Endothelial cell of hepatic sinusoid (primary cell): Measurements from ENCODE around the gene PSG3.
"Not testable (repeated sequence)": the region's sequence is repeated elsewhere in the genome, so short reads cannot be mapped to it uniquely, and the experiment has no call there.

Experiments used
- in situ Hi-C: cut with HindIII; loops from 2 replicates; pipeline ENCODE4 v1.10.0; 2017; ENCODE audit warnings: low sequenced_read_pairs

Gene PSG3

DNA sequence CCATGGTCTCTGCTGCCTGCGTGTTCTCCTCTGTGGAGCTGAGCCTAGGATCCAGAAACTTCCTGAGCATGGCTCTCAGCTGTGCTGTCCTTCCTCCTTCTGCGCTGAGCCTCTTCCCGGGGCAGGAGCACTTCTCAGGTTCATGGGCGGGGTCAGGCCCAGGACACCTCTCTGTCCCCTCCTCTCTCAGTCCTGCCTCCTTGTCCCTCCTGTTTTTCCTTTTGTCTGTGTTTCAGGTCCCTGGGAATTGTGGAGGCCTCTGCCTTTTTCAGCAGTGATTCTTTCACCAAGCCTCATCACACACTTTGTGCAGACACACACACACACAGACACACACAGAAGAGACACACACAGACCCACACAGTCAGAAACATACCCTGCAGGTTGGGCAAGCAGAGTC, at the start of gene PSG3:
PSG3 (minus strand) TSS at position 101 of the 400 bp plus-strand sequence; CDS start at position 4, 97 bp downstream.
- in situ Hi-C loops, result not testable (repeated sequence)

DNA sequence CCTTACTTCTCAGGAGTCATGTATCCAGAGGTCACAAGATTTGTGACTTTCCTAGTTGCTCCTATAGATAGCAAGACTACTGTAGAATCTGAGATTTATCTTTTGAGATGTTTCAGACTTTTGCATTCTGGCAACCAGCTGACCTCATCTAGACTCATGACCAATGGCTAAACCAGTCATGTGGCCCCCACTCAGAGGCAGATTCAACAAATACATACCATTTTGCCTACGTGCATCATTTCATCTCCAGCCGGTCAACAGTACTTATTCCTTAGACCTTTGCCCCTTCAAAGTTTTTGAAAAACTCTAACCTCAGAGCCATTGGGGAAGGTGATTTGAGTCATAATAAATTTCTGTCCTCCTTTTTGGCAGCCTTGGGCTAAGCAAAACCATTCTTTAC, 48.5 kb upstream of the PSG3 start:
- in situ Hi-C loops, result not testable (repeated sequence)

DNA sequence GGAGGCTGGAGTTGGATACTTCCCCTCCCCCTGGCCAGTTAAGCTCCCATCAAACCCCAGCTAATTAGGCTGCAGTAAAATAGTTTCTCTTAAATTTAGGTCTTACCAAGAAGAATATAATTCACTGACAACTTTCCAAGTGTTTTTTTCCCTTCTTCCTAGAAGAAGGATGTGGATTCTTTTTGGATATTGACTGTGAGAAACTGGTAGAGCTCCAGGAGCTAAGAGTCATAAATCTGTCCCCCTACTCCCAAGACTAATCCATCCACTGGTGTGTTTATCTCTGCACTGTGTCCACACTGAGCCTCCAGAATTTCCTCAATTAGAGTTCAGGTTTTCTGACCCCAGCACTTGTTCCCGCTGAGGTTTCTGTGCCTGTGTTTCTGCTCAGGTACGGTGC, 47.5 kb upstream of the PSG3 start:
- in situ Hi-C loops, result not testable (repeated sequence)

DNA sequence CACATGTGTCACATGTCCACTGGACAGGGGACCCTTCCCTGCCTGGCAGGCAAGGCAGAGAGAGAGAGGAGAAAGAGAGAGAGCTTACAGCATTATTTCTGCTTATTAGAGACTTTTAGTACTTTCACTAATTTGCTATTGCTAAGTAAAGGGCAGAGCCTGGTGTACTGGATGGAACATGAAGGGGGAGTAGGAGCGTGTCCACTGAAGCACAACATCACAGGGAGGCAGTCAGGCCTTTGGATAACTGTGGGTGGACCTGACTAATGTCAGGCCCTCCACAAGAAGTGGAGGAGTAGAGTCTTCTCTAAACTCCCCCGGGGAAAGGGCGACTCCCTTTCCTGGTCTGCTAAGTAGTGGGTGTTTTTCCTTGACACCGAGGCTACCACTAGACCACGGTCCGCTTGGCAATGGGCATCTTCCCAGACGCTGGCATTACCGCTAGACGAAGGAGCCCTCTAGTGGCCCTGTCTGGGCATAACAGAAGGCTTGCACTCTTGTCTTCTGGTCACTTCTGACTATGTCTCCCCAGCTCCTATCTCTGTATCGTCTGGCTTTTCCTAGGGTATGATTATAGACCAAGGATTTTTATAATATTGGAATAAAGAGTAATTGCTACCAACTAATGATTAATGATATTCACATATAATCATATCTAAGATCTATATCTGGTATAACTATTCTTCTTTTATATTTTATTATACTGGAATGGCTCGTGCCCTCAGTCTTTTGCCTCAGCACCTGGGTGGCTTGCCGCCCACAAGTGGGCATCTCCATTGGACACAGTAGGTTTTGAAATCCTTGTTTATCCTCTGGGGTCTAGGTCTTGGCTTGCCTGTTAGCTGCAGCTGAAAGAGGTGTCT, 36.7 kb upstream of the PSG3 start:
- in situ Hi-C loops, result not testable (repeated sequence)

DNA sequence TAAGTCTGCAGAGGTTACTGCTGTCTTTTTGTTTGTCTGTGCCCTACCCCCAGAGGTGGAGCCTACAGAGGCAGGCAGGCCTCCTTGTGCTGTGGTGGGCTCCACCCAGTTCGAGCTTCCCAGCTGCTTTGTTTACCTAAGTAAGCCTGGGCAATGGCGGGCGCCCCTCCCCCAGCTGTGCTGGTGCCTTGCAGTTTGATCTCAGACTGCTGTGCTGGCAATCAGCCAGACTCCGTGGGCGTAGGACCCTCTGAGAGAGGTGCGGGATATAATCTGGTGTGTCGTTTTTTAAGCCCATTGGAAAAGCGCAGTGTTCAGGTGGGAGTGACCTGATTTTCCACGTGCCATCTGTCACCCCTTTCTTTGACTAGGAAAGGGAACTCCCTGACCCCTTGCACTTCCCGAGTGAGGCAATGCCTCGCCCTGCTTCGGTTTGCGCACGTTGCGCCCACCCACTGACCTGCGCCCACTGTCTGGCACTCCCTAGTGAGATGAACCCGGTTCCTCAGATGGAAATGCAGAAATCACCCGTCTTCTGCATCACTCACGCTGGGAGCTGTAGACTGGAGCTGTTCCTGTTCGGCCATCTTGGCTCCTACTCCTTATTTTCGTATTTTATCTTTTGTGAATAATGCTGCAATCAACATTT, 34.4 kb upstream of the PSG3 start:
- in situ Hi-C loops, result not testable (repeated sequence)

DNA sequence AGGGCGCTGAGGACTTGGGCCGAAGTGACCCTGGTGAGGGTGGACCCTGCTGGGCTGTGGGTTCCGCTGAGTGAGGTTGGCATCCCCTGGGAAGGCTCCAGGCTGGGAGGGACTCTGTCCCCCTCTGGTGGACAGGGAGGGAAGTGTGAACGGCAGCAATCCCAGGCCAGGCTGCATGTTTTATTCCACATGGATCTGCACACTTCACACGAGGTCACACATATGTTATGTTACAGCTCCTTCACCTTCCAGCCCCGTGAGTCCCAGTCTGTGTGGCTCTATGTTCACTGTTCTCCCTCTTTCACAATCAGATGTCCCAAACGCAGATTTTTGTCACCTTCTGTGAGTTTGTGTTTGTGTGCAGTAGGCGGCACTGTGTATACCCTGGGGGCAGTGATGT, 27.0 kb upstream of the PSG3 start:
- in situ Hi-C loops, result not testable (repeated sequence)

DNA sequence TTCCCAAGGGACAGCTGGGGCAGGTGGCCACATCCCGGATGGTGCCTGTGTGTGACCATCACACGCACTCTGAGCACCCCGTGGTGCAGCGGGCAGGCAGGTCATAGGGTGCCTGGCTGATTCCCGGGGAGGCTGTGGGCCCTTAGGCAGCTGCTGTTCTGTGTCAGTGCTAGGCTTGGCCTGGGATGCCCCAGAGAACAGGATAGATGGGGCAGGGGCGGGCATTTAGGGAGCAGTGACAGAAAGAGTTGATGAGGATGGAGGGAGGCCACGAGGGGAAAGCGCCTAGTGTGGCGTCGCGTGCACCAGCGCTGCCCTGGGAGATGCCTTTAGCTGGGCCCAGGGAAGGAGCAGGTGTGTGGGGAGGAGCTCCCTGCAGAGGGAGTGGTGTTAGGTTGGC, 26.6 kb upstream of the PSG3 start:
- in situ Hi-C loops, result not testable (repeated sequence)

DNA sequence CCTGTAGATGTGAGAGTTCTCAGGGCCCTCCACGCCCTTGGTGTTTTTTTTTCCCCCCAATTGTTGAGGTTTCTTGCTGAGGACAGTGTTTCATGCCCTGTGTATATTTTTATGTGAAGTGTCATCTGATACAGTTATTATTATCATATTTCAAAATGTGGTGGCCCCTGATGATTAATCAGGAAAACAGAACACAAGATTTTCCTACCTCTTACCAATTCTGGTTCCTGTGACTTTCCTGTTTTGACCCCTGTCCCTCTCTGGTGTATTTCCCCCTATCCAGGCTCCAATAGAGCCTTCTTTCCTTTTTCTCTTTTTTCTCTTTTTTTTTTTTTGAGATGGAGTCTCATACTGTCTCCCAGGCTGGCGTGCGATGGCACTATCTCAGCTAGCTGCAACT, 24.6 kb upstream of the PSG3 start:
- in situ Hi-C loops, result no loop called here

DNA sequence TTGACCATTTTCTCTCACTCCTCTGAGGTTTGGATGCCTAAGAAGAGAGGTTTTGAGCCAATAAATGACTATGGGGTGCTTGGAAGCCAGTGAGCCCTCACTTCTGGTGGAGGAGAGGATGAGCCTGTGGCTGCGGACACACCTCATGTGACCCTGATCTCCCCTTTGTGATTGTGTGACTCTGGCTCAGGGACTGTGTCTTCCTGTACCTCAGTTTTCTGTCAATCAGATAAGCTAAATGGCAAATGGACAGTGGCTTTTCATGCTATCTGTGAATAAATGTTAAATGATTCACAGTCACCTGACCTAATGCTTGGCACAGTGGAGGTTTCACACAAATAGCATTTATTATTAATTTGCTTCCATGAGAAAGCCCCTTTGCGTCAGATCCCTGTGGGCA, 22.5 kb upstream of the PSG3 start:
- in situ Hi-C loops, result no loop called here

DNA sequence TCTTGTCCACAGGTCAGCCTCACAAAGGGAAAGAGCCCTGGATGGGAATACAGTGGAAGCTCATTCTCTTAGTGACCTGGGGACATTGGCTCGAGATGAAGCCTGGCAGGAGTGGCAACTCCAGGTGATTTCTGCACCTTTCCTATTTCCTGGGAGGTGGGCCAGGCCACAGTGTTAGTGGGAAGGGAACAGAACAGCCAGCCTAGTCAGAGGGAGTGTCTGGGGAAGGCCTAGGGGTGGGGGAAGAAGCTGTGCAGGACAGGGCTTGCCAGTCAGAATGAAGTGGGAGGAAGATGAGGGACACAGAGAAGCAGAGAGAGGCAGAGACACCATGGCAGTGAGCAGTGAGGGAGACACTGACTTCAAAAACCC, 21.6 kb upstream of the PSG3 start:
- in situ Hi-C loops, result not testable (repeated sequence)

DNA sequence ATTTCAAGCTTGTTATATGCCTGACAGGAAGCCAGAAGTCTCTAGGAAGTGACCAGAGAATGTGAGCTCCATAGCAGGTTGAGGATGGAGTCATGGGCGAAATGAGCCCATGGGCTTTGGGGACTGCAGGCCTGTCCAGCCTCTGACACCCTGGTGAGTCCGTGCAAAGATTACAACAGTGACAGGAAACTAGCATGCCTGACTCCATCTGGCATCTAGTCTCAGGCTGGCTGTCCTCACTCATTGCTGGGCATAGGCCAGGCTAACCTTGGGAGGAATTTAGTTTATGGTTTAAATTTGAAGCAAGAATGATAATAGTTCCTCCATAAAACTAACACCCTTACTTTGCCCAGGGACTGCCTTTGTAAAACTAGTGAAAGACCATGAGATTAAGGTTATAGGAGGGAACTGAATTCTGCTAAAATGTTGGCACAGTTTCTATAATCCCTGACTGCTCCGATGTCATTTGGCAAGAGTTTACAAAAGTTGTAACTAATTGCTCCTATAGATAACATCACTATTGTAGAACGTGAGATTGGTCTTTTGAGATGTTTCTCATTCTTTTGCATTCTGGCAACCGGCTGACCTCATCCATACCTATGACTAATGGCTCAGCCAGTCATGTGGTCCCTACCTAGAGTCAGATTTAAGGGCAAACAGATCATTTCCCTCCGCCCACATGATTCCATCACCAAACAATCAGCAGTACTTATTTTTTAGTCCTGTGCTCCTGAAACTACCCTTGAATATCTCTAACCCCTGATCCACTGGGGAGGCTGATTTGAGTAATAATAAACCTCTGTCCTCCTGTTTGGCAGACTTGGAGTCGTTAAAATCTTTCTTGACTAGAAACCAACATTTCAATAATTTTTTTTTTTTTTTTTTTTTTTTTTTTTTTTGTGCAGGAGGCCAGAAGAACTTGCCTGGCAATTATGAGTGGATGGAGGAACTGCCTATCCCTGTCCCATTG, 21.0 kb upstream of the PSG3 start:
- in situ Hi-C loops, result not testable (repeated sequence)

DNA sequence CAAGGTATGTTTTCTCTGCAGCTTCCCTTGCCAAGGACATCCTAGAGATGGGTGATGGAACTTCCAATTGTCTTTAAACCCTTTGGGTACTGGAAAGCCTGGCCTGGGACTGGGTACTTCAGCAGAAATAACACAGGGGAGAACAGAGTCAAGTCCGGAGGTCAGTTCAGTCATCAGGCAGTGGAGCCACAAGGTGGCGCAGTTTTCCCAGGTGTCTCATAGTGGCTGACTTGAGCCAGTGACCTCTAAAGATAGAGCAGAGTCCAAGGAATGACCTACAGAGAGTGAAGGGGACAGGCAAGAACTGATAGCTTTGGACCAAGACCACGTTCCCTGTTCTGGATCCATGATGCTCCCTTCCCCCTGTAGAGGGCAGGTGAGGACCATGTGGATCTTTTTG, 18.4 kb upstream of the PSG3 start:
- in situ Hi-C loops, result not testable (repeated sequence)

DNA sequence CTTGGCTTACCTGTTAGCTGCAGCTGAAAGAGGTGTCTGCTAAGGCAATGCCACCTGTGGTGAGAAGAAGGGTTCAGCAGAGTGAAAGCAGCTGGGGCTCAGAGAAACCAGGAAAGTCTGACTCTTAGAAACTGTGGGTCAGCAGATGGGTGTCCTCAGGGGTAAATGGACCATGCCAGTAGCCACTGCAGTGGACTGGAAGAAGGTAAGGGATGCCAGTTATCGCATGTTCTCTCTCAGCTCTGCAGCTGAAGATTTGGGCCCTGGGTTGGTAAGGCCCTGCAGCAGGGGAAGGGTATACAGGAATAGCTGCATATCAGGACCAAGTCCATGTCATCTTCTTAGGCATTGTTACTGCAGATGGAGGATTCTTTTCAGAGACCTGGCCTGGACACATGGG, 12.0 kb upstream of the PSG3 start:
- in situ Hi-C loops, result not testable (repeated sequence)

DNA sequence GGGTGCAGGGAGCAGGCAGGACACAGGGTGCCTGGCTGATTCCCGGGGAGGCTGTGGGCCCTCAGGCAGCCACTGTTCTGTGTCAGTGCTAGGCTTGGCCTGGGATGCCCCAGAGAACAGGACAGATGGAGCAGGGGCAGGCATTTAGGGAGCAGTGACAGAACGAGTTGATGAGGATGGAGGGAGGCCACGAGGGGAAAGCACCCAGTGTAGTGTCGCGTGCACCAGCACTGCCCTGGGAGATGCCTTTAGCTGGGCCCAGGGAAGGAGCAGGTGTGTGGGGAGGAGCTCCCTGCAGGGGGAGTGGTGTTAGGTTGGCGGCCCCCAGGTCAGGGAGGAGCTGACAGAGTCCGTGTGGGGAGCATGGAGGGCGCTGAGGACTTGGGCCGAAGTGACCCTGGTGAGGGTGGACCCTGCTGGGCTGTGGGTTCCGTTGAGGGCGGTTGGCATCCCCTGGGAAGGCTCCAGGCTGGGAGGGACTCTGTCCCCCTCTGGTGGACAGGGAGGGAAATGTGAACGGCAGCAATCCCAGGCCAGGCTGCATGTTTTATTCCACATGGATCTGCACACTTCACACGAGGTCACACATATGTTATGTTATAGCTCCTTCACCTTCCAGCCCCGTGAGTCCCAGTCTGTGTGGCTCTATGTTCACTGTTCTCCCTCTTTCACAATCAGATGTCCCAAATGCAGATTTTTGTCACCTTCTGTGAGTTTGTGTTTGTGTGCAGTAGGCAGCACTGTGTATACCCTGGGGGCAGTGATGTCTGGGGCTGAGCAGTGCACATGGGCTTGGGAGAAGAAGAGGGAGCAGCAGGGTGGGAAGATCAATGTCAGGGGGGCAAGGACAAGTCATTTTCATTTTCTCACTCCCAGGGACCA, 1.7 kb upstream of the PSG3 start:
- in situ Hi-C loops, result not testable (repeated sequence)

DNA sequence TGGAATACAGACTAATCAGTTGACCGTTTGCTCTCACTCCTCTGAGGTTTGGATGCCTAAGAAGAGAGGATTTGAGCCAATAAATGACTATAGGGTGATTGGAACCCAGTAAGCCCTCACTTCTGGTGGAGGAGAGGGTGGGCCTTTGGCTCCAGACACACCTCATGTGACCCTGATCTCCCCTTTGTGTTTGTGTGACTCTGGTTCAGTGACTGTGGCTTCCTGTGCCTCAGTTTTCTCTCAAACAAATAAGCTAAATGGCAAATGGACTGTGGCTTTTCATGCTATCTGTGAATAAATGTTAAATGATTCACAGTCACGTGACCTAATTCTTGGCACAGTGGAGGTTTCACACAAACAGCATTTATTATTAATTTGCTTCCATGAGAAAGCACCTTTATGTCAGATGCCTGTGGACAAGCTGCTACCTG, 2.7 kb downstream of the PSG3 start:
- in situ Hi-C loops, result not testable (repeated sequence)

DNA sequence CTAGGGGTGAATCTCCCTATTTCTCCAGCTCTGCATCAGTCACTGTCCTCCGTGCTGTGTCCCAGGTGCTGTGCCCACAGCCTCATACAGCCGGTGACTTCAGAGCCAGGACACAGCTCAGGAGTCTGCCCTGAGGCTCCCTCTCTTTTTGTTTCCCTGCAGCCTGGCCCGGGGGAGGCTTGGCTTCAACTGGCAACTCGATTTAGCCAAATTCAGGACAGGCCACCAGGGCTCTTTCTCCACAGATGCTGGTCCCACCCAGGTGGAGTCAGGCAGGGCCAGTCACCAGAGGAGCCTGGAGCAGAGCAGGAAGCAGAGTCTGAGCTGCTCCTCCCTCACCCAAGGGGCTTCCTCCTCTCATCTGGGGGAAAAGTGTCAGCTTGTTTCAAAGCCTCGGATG, 11.9 kb downstream of the PSG3 start:
- in situ Hi-C loops, result not testable (repeated sequence)

DNA sequence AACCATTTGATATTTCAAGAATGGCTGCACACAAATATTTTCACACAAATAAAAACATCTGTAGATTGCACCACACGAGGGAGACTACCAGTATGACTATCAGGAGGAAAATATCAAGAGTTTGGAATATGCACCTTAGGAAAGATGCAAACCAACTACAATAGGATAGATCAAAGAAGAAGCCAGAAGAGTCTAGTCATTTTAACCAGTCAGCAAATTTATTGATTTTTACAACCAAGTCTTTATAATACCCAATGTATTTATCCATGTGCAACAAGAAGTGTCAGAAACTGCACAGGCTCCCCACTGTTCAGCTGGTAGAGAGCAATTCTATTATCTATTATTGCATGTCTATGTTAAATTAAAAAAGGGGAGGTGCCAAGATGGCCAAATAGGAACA, 26.3 kb downstream of the PSG3 start:
- in situ Hi-C loops, result not testable (repeated sequence)

DNA sequence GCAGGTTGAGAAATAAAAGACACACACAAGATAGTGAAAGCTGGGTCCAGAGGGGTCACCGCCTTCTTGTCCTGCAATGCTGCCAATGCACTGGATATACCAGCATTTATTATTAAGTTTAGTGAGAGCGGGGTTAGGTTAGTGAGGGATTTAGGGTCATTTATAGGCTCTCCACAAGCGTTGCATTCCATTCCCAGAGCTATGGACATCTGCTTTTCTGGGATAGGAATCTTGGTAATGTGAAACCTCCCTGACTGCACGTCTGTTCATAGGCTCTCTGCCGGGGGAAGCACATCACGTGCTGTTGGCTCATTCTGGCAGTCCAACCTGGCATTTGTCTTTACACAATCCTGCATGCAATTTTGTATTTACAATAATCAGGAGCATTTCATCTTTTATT, 27.5 kb downstream of the PSG3 start:
- in situ Hi-C loops, result not testable (repeated sequence)

DNA sequence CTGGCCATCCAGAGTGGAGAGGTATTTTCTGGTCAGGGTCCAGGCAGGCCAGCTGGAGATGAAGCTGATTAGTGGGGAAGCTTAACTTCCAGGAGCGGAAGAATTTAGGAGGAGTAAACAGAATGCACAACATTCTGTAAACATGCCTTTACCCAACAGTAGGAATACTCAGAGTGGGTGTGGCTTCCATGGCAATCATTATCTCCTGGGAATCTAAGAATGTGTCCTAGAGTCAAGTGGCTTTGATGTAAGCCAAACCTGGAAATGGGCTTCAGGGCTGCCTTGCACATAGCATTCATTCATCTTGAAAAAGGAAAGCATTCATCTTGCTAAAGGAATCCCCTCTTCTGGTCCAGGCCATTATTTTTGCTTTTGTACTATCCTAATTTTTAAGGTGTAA, 29.3 kb downstream of the PSG3 start:
- in situ Hi-C loops, result not testable (repeated sequence)

DNA sequence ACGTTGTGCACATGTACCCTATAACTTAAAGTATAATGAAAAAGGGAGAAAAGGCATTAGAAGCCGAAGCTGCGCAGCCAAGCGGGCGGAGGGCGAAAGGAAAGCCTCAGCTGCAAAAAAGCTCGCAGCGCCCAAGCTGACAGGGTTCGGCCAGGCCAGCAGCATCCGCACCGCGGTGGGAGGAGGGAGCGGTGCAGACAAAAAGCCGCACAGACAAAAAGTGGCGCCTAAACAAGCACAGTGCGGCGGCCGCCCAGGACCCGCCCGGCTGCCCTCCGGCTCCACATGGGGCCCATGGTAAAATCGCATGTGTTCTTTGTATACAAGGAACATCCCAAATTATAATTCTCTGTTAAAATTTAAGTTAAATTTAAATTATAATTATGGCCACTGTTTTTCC, 42.4 kb downstream of the PSG3 start:
- in situ Hi-C loops, result no loop called here
